ENCODE results near the gene ACR. TPM values are rescaled to one million over a fixed set of nuclear protein-coding genes. Genes with fewer than 3 reads are reported as not detected.
A peak's percentile ranks its signal among the peaks of the same experiment; 100 is the strongest.
"Not testable (repeated sequence)": the region's sequence is repeated elsewhere in the genome, so short reads cannot be mapped to it uniquely, and the experiment has no call there.

The ACR gene
- polyA plus RNA-seq, 3 donors from 2014 or later, result not detected

GRCh38 chr22:50738649-50739227 lies 734 bp downstream of the ACR start:
- Mint-ChIP-seq H3K27me3 (ENCODE audit: low read depth in 3 of 3) (peaks cover 2 to 8% (median 3%) of the 10 kb centered on the region in 3 donors), H3K36me3 (no peaks in the 10 kb centered on the region), H3K9me3 (no peaks in the 10 kb centered on the region), H3K4me1 (no peaks in the 10 kb centered on the region), H3K27ac (no peak overlapping the region), H3K4me3 (no peak overlapping the region)
- DNase-seq, result no peak

- H3K27ac Mint-ChIP-seq, result no peak overlapping the region
- no peaks in the 10 kb centered on the region for H3K4me1 Mint-ChIP-seq
- H3K9me3 Mint-ChIP-seq, result no peaks in the 10 kb centered on the region
- H3K36me3 Mint-ChIP-seq, result no peaks in the 10 kb centered on the region
- no peak for DNase-seq
- no peak overlapping the region for H3K4me3 Mint-ChIP-seq
- H3K27me3 Mint-ChIP-seq (ENCODE audit: low read depth in 3 of 3), result peaks cover 2 to 7% (median 3%) of the 10 kb centered on the region in 3 donors
These were observed 1.3 kb downstream of the ACR start for GRCh38 chr22:50739279-50739691.

GRCh38 chr22:50739894-50740293 lies 1.9 kb downstream of the ACR start:
- no peaks in the 10 kb centered on the region for H3K4me1 Mint-ChIP-seq
- H3K9me3 Mint-ChIP-seq, result no peaks in the 10 kb centered on the region
- no peak overlapping the region for H3K27ac Mint-ChIP-seq
- DNase-seq, result no peak
- peaks cover 2 to 7% (median 3%) of the 10 kb centered on the region in 3 donors for H3K27me3 Mint-ChIP-seq (ENCODE audit: low read depth in 3 of 3)
- no peaks in the 10 kb centered on the region for H3K36me3 Mint-ChIP-seq
- H3K4me3 Mint-ChIP-seq, result no peak overlapping the region

- H3K4me3 Mint-ChIP-seq, result not testable (repeated sequence)
These were observed 2.7 kb downstream of the ACR start for GRCh38 chr22:50740714-50741113.

GRCh38 chr22:50744424-50744823 lies 6.4 kb downstream of the ACR start:
- not testable (repeated sequence) for H3K27me3 Mint-ChIP-seq (ENCODE audit: low read depth in 3 of 3); H3K27ac Mint-ChIP-seq; H3K4me3 Mint-ChIP-seq; H3K9me3 Mint-ChIP-seq; H3K4me1 Mint-ChIP-seq; DNase-seq; H3K36me3 Mint-ChIP-seq

More at GRCh38 chr22:50740714-50741113, 2.7 kb downstream of the ACR start:
- H3K9me3 Mint-ChIP-seq; DNase-seq; H3K4me1 Mint-ChIP-seq; H3K36me3 Mint-ChIP-seq; H3K27ac Mint-ChIP-seq; H3K27me3 Mint-ChIP-seq (ENCODE audit: low read depth in 3 of 3): not testable (repeated sequence)

GRCh38 chr22:50747521-50747920 lies 9.5 kb downstream of the ACR start:
- DNase-seq; H3K27me3 Mint-ChIP-seq (ENCODE audit: low read depth in 3 of 3); H3K4me3 Mint-ChIP-seq; H3K4me1 Mint-ChIP-seq; H3K9me3 Mint-ChIP-seq; H3K27ac Mint-ChIP-seq; H3K36me3 Mint-ChIP-seq: not testable (repeated sequence)

GRCh38 chr22:50748630-50749029 lies 10.6 kb downstream of the ACR start:
- not testable (repeated sequence) for H3K9me3 Mint-ChIP-seq; H3K4me1 Mint-ChIP-seq; DNase-seq; H3K4me3 Mint-ChIP-seq; H3K27me3 Mint-ChIP-seq (ENCODE audit: low read depth in 3 of 3); H3K27ac Mint-ChIP-seq; H3K36me3 Mint-ChIP-seq

- not testable (repeated sequence) for H3K36me3 Mint-ChIP-seq; H3K4me1 Mint-ChIP-seq; H3K27ac Mint-ChIP-seq; H3K27me3 Mint-ChIP-seq (ENCODE audit: low read depth in 3 of 3); DNase-seq; H3K9me3 Mint-ChIP-seq; H3K4me3 Mint-ChIP-seq
These were observed 11.5 kb downstream of the ACR start for GRCh38 chr22:50749302-50750074.

GRCh38 chr22:50755251-50755650 lies 17.2 kb downstream of the ACR start:
- DNase-seq; H3K27ac Mint-ChIP-seq; H3K36me3 Mint-ChIP-seq; H3K27me3 Mint-ChIP-seq (ENCODE audit: low read depth in 3 of 3); H3K9me3 Mint-ChIP-seq: not testable (repeated sequence)
- H3K4me1 Mint-ChIP-seq, result peaks cover 11 to 14% of the 10 kb centered on the region in 2 donors
- H3K4me3 Mint-ChIP-seq, result peak overlapping the region in 4 of 5 donors; percentile 16 to 70 (median 23)

- DNase-seq, result peak in 1 of 3 donors; percentile 3
- H3K9me3 Mint-ChIP-seq, result not testable (repeated sequence)
These were observed 18.4 kb downstream of the ACR start for GRCh38 chr22:50756406-50756805.

GRCh38 chr22:50756949-50757491 lies 19.0 kb downstream of the ACR start:
- H3K27me3 Mint-ChIP-seq (ENCODE audit: low read depth in 3 of 3); H3K36me3 Mint-ChIP-seq; H3K9me3 Mint-ChIP-seq: not testable (repeated sequence)
- peak; percentile 38 to 59 (median 43) for DNase-seq
- peaks cover 11 to 14% of the 10 kb centered on the region in 2 donors for H3K4me1 Mint-ChIP-seq
- peak overlapping the region; percentile 92 to 97 (median 96) for H3K4me3 Mint-ChIP-seq
- H3K27ac Mint-ChIP-seq, result peak overlapping the region; percentile 81 to 95 (median 90)

More at GRCh38 chr22:50756406-50756805, 18.4 kb downstream of the ACR start:
- Mint-ChIP-seq H3K4me3 (peak overlapping the region; percentile 92 to 97 (median 96)), H3K27ac (peak overlapping the region; percentile 4 to 95 (median 90)), H3K4me1 (peaks cover 11 to 14% of the 10 kb centered on the region in 2 donors)
- not testable (repeated sequence) for H3K36me3 Mint-ChIP-seq; H3K27me3 Mint-ChIP-seq (ENCODE audit: low read depth in 3 of 3)

GRCh38 chr22:50759597-50760341 lies 21.8 kb downstream of the ACR start:
- not testable (repeated sequence) for H3K36me3 Mint-ChIP-seq; H3K9me3 Mint-ChIP-seq; H3K27ac Mint-ChIP-seq; DNase-seq; H3K4me3 Mint-ChIP-seq; H3K27me3 Mint-ChIP-seq (ENCODE audit: low read depth in 3 of 3)
- peaks cover 11 to 14% of the 10 kb centered on the region in 2 donors for H3K4me1 Mint-ChIP-seq

GRCh38 chr22:50761829-50762228 lies 23.8 kb downstream of the ACR start:
- not testable (repeated sequence) for H3K27ac Mint-ChIP-seq; DNase-seq; H3K9me3 Mint-ChIP-seq; H3K36me3 Mint-ChIP-seq; H3K4me3 Mint-ChIP-seq; H3K27me3 Mint-ChIP-seq (ENCODE audit: low read depth in 3 of 3)
- H3K4me1 Mint-ChIP-seq, result peaks cover 9 to 10% of the 10 kb centered on the region in 2 donors

- not testable (repeated sequence) for DNase-seq; H3K36me3 Mint-ChIP-seq; H3K27ac Mint-ChIP-seq; H3K27me3 Mint-ChIP-seq (ENCODE audit: low read depth in 3 of 3); H3K4me3 Mint-ChIP-seq; H3K4me1 Mint-ChIP-seq; H3K9me3 Mint-ChIP-seq
These were observed 26.3 kb downstream of the ACR start for GRCh38 chr22:50764288-50764687.
